IgD-negative memory B cell (primary cell): ENCODE data around the gene HMCN2. TPM values are rescaled to one million over a fixed set of nuclear protein-coding genes. Genes with fewer than 3 reads are reported as not detected.

Source experiments
- H3K27ac Mint-ChIP-seq, 3 donors: one replicate each; pipeline ENCODE4 v1.8.0; 2020 to 2022; ENCODE audit warnings: mild to moderate bottlenecking in 3 of 3, mixed read lengths in 3 of 3, moderate library complexity in 1 of 3
- H3K27me3 Mint-ChIP-seq: one replicate; pipeline ENCODE4 v1.8.0; 2021; ENCODE audit warnings: mixed read lengths
- H3K36me3 Mint-ChIP-seq: one replicate; pipeline ENCODE4 v1.8.0; 2020; ENCODE audit warnings: mild to moderate bottlenecking, mixed read lengths
- H3K4me1 Mint-ChIP-seq, 3 donors: one replicate each; pipeline ENCODE4 v1.8.0; 2020 to 2022; ENCODE audit warnings: mixed read lengths in 3 of 3, mild to moderate bottlenecking in 1 of 3
- H3K4me3 Mint-ChIP-seq, 4 donors: one replicate each; pipeline ENCODE4 v1.8.0; 2020 to 2022; ENCODE audit warnings: mild to moderate bottlenecking in 4 of 4, mixed read lengths in 4 of 4, moderate library complexity in 3 of 4
- H3K9me3 Mint-ChIP-seq, 3 donors: one replicate each; pipeline ENCODE4 v1.8.0; 2020 to 2021; ENCODE audit warnings: mixed read lengths in 3 of 3, mild to moderate bottlenecking in 1 of 3
- polyA plus RNA-seq: library from polyadenylated mRNA; unstranded; fragments of 300-500 nt; fragmentation: Illumina TruSeq; gene quantifications from one replicate; pipeline ENCODE4 v1.2.3, GENCODE V29; 2021

HMCN2 gene
- polyA plus RNA-seq, 1 donor from 2014 or later, result not detected

DNA sequence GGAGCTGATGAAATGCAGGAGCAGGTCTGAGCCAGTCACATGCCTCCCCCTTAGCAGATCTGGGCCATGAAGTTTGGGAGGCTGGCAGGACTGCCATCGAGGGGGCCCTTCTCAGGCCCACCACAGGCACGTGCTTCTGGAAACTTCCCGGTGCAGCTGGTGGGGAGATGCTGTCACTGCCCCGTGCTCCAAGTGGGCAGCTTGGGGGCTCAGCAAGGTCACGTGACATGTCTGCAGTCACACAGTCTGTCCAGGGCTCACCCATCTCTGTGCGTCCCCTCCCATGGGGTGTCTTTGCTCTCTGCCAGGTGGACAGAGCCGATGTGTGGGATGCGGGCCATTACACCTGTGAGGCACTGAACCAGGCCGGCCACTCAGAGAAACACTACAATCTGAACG, 99.8 kb downstream of the HMCN2 start:
- H3K4me1 Mint-ChIP-seq, result peaks cover 0 to 8% (median 4%) of the 10 kb centered on the region in 3 donors
- H3K27me3 Mint-ChIP-seq, result no peaks in the 10 kb centered on the region
- peak overlapping the region in 1 of 3 donors; percentile 32 for H3K27ac Mint-ChIP-seq
- H3K36me3 Mint-ChIP-seq, result peaks cover 1% of the 10 kb centered on the region
- H3K9me3 Mint-ChIP-seq, result peaks cover 0 to 4% (median 0%) of the 10 kb centered on the region in 3 donors
- peak overlapping the region in 1 of 4 donors; percentile 17 for H3K4me3 Mint-ChIP-seq

DNA sequence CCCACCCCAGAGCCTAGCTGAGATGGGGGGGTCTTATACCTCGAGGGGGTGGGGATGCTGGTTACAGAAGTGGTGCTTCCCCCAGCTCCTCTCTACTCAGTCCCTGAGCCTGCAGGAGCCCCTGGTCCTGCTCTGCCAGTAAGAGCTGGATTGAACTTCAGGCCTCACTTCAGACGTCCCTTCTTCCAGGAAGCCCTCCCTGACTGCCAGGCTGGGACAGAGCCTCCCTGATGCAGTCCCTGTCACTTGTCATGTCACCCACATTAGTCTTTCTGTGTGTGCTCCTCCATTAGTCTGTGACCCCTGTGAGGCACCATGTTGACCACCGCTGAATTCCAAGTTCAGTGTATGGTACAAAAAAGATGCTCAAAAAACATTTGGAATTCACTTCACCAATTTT, 100.5 kb downstream of the HMCN2 start:
- Mint-ChIP-seq H3K36me3 (peaks cover 1% of the 10 kb centered on the region), H3K27ac (no peak overlapping the region), H3K9me3 (peaks cover 0 to 4% (median 0%) of the 10 kb centered on the region in 3 donors), H3K4me1 (peaks cover 0 to 8% (median 4%) of the 10 kb centered on the region in 3 donors), H3K27me3 (no peaks in the 10 kb centered on the region), H3K4me3 (no peak overlapping the region)

DNA sequence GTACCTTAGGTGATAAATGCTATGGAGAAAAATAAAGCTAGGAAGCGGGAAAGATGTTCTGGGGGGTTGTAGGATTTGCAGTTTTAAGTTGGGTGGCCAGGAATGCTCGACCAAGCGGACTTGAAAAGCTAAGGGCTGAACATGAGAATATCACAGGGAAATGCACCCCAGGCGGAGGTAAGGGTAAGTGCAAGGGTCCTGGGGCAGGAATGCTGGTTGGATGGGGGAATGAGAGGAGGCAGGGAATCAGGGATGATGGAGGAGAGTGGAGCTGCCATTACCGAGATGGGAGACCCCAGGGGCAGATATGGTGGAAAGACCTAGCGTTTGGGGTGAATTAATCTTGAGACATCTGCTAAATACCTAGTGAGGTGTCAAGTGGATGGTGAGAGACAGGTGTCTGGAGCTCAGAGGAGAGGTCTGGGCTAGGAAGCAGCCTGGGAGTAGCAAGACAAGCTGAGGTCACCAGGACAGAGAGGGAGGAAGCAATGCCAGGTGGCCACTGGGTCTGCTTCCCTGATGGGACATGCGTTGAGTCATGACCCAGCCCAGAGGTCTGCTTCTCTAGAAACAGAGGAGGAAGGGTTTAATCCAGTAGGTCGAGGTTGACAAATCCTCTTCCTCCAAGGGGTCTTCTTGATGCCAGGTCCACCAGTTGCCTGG, 101.5 kb downstream of the HMCN2 start:
- peaks cover 0 to 8% (median 4%) of the 10 kb centered on the region in 3 donors for H3K4me1 Mint-ChIP-seq
- peaks cover 1% of the 10 kb centered on the region for H3K36me3 Mint-ChIP-seq
- H3K9me3 Mint-ChIP-seq, result peaks cover 0 to 4% (median 0%) of the 10 kb centered on the region in 3 donors
- no peaks in the 10 kb centered on the region for H3K27me3 Mint-ChIP-seq
- no peak overlapping the region for H3K27ac Mint-ChIP-seq
- peak overlapping the region in 1 of 4 donors; percentile 60 for H3K4me3 Mint-ChIP-seq

DNA sequence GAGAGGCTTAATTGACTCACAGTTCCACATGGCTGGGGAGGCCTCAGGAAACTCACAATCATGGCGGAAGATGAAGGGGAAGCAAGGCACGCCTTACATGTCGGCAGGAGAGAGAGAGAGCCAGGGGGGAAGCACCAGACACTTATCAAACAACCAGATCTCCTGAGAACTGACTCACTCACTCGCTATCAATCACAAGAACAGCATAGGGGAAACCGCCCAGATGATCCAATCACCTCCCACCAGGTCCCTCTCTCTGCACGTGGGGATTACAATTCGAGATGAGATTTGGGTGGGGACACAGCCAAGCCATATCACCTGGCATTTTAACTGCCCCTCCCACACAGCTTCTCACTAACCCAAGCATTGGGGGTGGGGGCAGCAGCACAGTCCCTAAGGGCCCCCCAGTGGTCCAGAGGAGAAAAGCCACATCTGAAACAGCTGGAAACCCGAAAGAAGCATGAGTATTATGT, 103.1 kb downstream of the HMCN2 start:
- H3K27ac Mint-ChIP-seq, result no peak overlapping the region
- no peaks in the 10 kb centered on the region for H3K27me3 Mint-ChIP-seq
- peaks cover 0 to 5% (median 0%) of the 10 kb centered on the region in 3 donors for H3K9me3 Mint-ChIP-seq
- H3K36me3 Mint-ChIP-seq, result peaks cover 1% of the 10 kb centered on the region
- H3K4me3 Mint-ChIP-seq, result no peak overlapping the region
- H3K4me1 Mint-ChIP-seq, result peaks cover 0 to 8% (median 4%) of the 10 kb centered on the region in 3 donors

DNA sequence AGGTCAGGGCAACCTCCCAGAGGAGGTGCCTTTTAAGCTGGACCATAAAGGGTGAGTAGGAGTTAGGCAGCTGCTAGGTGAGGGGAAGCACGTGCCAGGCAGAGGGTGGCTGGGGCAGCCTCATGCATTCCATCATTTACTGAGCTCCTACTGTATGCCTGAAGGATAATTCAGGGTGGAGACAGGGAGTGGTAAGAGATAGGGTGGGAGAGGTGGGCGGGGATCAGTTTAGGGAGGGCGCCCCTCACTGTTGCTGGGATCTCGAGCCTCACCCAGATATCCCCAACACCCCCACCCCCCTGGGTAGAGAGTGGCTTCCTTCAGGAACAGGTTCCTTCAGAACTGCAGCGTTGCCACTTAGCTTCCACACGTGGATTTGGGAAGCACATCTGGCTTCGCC, 104.7 kb downstream of the HMCN2 start:
- peaks cover 0 to 8% (median 4%) of the 10 kb centered on the region in 3 donors for H3K4me1 Mint-ChIP-seq
- H3K4me3 Mint-ChIP-seq, result no peak overlapping the region
- no peaks in the 10 kb centered on the region for H3K27me3 Mint-ChIP-seq

DNA sequence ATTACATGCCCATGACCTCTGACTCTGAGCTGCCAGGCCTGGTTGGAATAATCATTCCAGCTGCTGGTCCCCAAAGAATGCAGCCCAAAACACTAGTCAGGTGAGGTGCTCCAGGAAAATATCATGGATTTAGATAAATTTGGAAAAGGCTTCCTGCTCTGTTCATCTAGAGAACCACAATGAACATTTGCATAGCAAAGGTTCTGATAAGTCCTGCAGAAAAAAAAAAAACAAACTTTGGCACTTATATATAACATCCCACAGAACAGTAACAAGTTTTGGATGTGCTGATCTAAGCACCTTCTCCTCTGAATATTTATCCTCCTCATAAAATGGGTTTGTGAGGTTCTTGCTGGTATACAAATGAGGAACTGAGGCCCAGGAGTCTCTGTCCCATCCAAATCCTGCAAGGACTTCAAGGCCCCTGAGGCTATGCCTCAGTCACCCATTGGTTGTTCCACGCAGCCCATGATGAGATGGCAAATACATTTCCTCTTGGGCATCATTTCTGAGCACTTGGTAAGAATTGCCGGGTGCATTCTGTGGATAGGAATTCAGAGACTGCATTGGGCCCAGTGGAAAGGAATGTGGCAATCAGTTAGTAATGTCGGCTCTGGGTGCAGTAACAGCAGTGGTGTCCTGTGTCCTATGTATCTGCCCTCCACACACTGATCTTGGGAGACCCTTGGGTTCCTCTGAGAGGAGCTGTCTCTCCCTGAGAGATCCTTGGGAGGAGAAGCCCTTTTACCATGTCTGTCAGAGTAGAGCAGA, 105.8 kb downstream of the HMCN2 start:
- Mint-ChIP-seq H3K4me3 (no peak overlapping the region), H3K36me3 (peaks cover 1% of the 10 kb centered on the region), H3K27me3 (no peaks in the 10 kb centered on the region), H3K9me3 (peaks cover 0 to 3% (median 0%) of the 10 kb centered on the region in 3 donors), H3K4me1 (peaks cover 0 to 8% (median 4%) of the 10 kb centered on the region in 3 donors), H3K27ac (no peak overlapping the region)

More for the DNA sequence above, 104.7 kb downstream of the HMCN2 start:
- Mint-ChIP-seq H3K36me3 (peaks cover 1% of the 10 kb centered on the region), H3K9me3 (peaks cover 0 to 3% (median 0%) of the 10 kb centered on the region in 3 donors), H3K27ac (no peak overlapping the region)

DNA sequence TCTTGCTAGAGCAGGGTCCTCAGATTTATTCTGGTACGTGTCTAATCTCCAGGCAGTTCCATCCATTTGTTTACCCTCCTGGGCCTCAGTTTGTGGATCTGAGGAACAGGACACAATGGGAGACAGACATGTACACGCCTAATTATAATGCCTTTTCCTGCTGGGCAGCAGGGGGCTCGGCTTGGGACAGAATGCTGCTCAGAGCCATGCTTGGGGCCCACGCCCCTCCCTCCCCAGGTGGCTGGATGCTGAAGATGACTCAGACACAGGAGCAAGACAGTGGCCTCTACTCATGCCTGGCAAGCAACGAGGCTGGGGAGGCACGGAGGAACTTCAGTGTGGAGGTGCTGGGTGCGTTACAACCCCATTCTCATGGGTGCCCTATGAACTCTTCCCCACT, 106.5 kb downstream of the HMCN2 start:
- peaks cover 0 to 8% (median 0%) of the 10 kb centered on the region in 3 donors for H3K4me1 Mint-ChIP-seq
- H3K27ac Mint-ChIP-seq, result no peak overlapping the region
- H3K36me3 Mint-ChIP-seq, result peaks cover 1% of the 10 kb centered on the region
- no peaks in the 10 kb centered on the region for H3K27me3 Mint-ChIP-seq
- H3K4me3 Mint-ChIP-seq, result no peak overlapping the region
- peaks cover 0 to 3% (median 0%) of the 10 kb centered on the region in 3 donors for H3K9me3 Mint-ChIP-seq

DNA sequence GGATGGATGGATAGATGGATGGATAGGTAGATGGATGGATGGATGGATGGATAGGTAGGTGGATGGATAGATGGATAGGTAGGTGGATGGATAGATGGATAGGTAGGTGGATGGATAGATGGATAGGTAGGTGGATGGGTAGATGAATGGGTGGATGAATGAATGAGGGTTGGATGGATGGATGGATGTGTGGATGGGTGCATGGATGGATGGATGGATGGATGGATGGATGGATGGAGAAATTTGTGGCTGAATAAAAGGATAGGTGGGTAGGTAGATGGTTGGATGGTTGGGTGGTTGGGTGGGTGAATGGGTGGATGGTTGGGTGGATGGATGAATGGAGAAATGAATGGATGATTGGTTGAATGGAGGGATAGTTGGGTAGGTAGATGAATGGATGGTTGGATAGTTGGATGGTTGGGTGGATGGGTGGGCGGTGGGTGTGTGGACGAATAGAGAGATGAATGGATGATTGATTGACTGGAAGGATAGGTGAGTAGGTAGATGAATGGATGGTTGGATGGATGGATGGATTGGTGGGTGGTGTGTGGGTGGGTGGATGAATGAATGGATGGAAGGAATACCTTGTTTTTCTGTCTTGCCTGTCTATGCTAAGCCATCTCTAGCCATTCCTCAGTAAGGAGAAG, 108.2 kb downstream of the HMCN2 start:
- Mint-ChIP-seq H3K4me1 (peaks cover 0 to 2% (median 0%) of the 10 kb centered on the region in 3 donors), H3K9me3 (peaks cover 0 to 2% (median 0%) of the 10 kb centered on the region in 3 donors), H3K27me3 (peaks cover 2% of the 10 kb centered on the region), H3K36me3 (peaks cover 1% of the 10 kb centered on the region), H3K27ac (no peak overlapping the region), H3K4me3 (no peak overlapping the region)

DNA sequence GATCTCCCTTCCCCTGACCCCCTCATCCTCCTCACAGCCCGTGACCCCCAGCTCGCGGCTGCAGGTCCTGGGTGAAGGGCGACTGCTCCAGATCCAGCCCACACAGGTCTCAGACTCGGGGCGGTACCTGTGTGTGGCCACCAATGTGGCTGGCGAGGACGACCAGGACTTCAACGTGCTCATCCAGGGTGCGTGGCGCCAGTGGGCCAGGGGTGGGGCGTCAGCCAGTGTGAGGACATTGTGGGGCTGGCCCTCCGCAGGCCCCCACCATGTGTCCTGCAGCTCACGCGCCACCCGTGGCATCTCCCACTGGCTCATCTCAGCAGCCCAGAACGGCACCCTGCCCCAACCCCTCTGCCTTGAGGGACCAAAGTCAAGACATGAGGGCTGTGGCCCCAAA, 112.1 kb downstream of the HMCN2 start:
- Mint-ChIP-seq H3K27ac (no peak overlapping the region), H3K4me1 (no peaks in the 10 kb centered on the region), H3K4me3 (no peak overlapping the region), H3K36me3 (no peaks in the 10 kb centered on the region), H3K27me3 (peaks cover 2% of the 10 kb centered on the region), H3K9me3 (peaks cover 0 to 2% (median 0%) of the 10 kb centered on the region in 3 donors)

DNA sequence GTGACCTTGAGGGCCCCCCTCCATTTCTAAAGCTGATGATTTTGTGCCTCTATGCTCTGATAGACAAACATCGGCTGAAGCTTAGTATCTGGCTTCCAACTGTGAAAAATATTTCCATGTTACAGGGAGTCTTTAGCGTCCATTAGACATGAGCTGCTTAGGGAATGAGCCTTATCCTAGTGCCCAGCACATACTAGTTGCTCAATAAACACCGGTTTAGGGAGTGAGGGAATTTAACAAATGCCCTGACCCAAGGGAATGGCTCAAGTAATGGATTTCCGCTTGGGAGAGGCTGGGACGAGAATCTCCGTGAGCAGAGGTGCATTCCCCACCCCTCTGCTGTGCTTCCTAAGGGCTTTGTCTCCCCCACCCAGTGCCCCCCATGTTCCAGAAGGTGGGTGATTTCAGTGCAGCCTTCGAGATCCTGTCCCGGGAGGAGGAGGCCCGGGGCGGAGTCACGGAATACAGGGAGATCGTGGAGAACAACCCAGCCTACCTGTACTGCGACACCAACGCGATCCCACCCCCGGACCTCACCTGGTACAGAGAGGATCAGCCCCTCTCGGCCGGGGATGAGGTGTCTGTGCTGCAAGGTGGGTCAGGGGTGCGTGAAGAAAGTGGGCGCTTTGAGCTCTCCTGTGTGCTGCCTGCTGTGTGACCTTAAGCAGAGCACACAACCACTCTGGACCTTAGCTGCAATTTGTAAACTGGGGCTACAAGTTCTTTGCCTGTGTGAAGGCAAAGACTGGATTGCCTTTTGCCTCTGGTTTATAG, 113.5 kb downstream of the HMCN2 start:
- H3K9me3 Mint-ChIP-seq, result no peaks in the 10 kb centered on the region
- no peaks in the 10 kb centered on the region for H3K36me3 Mint-ChIP-seq
- peaks cover 2% of the 10 kb centered on the region for H3K27me3 Mint-ChIP-seq
- H3K4me3 Mint-ChIP-seq, result no peak overlapping the region
- H3K4me1 Mint-ChIP-seq, result no peaks in the 10 kb centered on the region
- peak overlapping the region in 1 of 3 donors; percentile 50 for H3K27ac Mint-ChIP-seq

DNA sequence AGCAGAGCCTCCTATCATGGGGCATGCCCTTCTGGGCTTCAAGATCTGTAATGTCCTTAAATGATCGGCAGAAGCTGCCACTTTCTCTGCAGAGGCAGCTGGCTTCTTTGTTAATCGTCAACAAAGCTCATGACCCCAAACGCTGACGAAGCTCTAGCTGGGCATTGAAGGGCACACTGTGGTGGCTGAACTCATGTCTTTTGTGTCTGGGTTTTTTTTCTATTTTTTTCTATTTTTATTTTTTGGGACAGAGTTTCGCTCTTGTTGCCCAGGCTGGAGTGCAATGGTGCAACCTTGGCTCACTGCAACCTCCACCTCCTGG, 114.0 kb downstream of the HMCN2 start:
- no peak overlapping the region for H3K27ac Mint-ChIP-seq
- H3K9me3 Mint-ChIP-seq, result no peaks in the 10 kb centered on the region
- no peaks in the 10 kb centered on the region for H3K4me1 Mint-ChIP-seq
- peaks cover 2% of the 10 kb centered on the region for H3K27me3 Mint-ChIP-seq
- H3K36me3 Mint-ChIP-seq, result no peaks in the 10 kb centered on the region
- H3K4me3 Mint-ChIP-seq, result no peak overlapping the region

DNA sequence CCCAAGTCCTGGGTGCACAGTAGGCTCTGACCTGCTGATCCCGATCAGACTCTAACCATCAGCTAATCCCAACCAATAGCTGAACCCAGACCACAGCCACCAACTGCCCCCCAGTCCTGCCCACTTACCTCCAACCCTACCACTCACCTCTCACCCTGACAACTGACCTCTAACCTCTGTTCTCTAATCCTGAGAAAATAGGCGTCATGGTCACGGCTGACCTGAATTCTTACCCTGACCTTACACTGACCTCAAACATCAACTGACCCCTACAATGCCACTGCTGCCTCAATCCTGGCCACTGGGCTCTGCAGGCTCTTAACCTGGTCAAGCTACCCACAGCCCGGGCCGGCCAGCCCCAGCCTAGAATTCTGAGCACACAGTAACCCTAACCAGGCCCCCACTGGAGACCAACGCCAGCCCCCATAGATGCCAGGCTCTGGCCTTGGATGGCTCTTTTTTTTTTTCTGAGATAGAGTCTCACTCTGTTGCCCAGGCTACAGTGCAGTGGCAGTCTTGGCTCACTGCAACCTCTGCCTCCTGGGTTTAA, 115.4 kb downstream of the HMCN2 start:
- Mint-ChIP-seq H3K36me3 (no peaks in the 10 kb centered on the region), H3K27ac (no peak overlapping the region), H3K9me3 (no peaks in the 10 kb centered on the region), H3K4me1 (no peaks in the 10 kb centered on the region), H3K27me3 (peaks cover 2% of the 10 kb centered on the region), H3K4me3 (no peak overlapping the region)

DNA sequence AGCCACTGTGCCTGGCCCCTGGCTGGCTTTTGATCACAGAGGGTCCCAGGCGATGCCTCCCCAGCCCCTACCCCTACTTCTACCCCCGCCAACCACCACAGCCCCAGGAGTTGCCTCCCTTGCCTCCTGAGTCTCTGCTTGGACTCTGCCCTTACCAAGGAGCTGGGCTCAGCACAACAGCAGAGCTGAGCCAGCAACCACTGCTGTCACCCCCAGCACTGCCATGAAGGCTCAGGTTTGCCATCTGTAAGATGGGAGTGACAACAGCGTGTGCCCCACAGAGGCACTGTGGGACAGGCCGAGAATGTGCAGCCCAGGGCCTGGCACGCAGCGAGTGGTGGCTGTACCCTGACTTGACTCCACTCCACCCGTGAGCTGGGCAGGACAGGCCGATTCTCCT, 116.1 kb downstream of the HMCN2 start:
- H3K27me3 Mint-ChIP-seq, result peaks cover 2% of the 10 kb centered on the region
- H3K27ac Mint-ChIP-seq, result no peak overlapping the region
- no peaks in the 10 kb centered on the region for H3K9me3 Mint-ChIP-seq
- H3K4me1 Mint-ChIP-seq, result no peaks in the 10 kb centered on the region
- H3K36me3 Mint-ChIP-seq, result no peaks in the 10 kb centered on the region
- H3K4me3 Mint-ChIP-seq, result no peak overlapping the region

DNA sequence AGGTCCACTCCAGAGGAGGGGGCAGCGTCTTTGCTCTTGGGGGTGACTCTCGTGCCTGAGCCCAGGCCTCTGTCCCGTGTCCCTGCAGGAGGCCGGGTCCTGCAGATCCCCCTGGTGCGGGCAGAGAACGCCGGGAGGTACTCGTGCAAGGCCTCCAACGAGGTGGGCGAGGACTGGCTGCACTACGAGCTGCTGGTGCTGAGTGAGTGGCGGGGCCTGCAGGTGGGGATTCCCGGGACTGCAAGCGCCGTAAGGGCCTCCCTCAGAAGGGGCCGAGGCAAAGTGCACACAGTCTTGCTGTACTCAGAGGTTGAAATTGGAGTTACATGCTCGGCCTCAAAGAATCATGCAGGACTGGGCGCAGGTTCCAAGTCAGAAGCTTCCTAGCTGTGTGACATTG, 116.5 kb downstream of the HMCN2 start:
- Mint-ChIP-seq H3K9me3 (no peaks in the 10 kb centered on the region), H3K36me3 (no peaks in the 10 kb centered on the region), H3K27ac (no peak overlapping the region), H3K4me1 (peaks cover 0 to 2% (median 0%) of the 10 kb centered on the region in 3 donors), H3K27me3 (peaks cover 2% of the 10 kb centered on the region), H3K4me3 (no peak overlapping the region)
